ENCODE data around the gene LHX8. TPM values are rescaled to one million over a fixed set of nuclear protein-coding genes. Genes with fewer than 3 reads are reported as not detected.

Gene LHX8
- total RNA-seq, 1 donor from 2014 or later: not detected

DNA sequence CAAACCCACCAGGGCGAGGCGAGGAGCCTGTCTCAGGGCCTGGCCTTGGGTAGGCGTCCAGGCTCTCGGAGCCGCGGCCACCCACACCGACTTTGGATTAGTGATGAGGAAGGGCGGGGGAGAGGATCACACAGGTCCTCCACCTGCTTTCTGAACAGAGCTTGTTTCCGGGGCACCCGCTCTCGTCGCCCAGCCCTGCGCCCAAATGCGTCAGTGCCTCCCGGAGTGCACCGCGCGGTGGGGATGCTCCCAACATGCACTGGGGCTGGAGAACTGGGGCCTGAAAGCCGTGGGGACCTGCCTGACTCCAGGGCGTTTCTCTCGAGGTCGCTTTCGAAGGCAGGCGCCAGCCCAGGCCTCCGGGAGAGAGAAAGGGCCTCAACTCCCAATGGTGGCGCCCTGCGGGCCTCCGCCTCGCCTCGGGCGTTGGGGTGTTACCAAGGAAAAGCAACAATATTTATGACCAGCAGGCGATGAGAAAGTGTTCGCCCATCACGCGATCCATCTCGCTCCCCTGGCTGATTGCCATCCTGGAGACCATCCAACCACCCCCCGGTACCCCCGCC, 8.9 kb upstream of the LHX8 start:
- H3K9me3 ChIP-seq (replicated peaks): no peaks in the 10 kb centered on the region
- H3K36me3 ChIP-seq: no peaks in the 10 kb centered on the region
- TF ChIP-seq, protein P1, sequence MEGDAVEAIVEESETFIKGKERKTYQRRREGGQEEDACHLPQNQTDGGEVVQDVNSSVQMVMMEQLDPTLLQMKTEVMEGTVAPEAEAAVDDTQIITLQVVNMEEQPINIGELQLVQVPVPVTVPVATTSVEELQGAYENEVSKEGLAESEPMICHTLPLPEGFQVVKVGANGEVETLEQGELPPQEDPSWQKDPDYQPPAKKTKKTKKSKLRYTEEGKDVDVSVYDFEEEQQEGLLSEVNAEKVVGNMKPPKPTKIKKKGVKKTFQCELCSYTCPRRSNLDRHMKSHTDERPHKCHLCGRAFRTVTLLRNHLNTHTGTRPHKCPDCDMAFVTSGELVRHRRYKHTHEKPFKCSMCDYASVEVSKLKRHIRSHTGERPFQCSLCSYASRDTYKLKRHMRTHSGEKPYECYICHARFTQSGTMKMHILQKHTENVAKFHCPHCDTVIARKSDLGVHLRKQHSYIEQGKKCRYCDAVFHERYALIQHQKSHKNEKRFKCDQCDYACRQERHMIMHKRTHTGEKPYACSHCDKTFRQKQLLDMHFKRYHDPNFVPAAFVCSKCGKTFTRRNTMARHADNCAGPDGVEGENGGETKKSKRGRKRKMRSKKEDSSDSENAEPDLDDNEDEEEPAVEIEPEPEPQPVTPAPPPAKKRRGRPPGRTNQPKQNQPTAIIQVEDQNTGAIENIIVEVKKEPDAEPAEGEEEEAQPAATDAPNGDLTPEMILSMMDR (IDR thresholded peaks at IDR 0.05; ENCODE audit: borderline replicate concordance): no peak
- no peak for DNase-seq
- H3K27ac ChIP-seq (replicated peaks): no peak overlapping the region
- H3K27me3 ChIP-seq (ENCODE audit: low read depth): peaks cover 95% of the 10 kb centered on the region
- intact Hi-C loops (cut with micrococcal nuclease): no loop called here
- peaks cover 5% of the 10 kb centered on the region for H3K4me1 ChIP-seq
- H3K4me3 ChIP-seq: no peak overlapping the region

GRCh38 chr1:75126611-75127101, 7.5 kb upstream of the LHX8 start:
- intact Hi-C loops (cut with micrococcal nuclease): no loop called here
- H3K27me3 ChIP-seq (ENCODE audit: low read depth): peaks cover 99% of the 10 kb centered on the region

DNA sequence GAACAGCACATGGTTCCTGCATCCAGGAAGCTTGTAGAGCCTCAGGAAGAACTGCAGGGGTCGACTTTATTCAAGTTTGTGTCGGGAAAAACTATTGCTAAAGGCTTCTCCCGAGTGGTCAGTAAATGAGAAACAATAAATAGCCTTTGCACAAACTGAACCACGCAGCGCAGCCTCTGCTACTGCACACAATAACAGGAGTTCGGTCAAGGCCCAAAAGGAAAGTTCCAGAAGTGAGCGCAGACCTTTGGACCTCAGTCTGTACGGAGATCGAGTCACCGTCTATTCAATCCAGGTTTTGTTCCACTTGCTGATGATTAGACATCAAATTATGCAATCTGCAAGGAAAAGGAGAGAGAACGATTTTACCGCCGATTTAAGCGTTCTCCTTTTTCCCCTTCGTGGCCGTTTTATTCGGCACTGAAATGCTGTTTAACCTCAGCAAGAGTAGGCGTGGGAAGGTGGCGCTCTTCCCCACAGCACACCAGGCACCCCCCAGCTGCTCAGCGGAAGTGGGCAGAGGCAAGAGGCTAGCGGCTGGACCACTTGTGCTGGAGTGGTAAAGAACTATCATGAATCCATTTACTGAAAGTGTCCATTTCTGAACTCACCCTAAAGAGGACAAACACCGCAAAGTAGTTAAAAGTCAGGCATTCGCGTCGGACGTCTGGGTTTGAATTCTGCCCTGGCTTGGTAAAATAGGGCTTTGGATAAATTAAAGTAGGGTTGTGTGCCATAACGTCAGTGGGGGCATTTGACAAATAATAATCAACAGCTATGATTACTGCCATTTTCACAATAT, 6.1 kb upstream of the LHX8 start:
- Histone ChIP-seq H3K27ac (replicated peaks) (no peak overlapping the region), H3K4me1 (peaks cover 5% of the 10 kb centered on the region), H3K4me3 (no peak overlapping the region), H3K27me3 (ENCODE audit: low read depth) (peaks cover 100% of the 10 kb centered on the region), H3K9me3 (replicated peaks) (no peaks in the 10 kb centered on the region), H3K36me3 (no peaks in the 10 kb centered on the region)
- TF ChIP-seq, protein P1 (IDR thresholded peaks at IDR 0.05; ENCODE audit: borderline replicate concordance): no peak
- intact Hi-C loops (cut with micrococcal nuclease): no loop called here
- no peak for DNase-seq

More at GRCh38 chr1:75126611-75127101, 7.5 kb upstream of the LHX8 start:
- no peak overlapping the region for H3K4me3 ChIP-seq
- TF ChIP-seq, protein P1 (IDR thresholded peaks at IDR 0.05; ENCODE audit: borderline replicate concordance): no peak
- DNase-seq: no peak
- H3K36me3 ChIP-seq: no peaks in the 10 kb centered on the region
- peaks cover 5% of the 10 kb centered on the region for H3K4me1 ChIP-seq
- H3K27ac ChIP-seq (replicated peaks): no peak overlapping the region
- H3K9me3 ChIP-seq (replicated peaks): no peaks in the 10 kb centered on the region

DNA sequence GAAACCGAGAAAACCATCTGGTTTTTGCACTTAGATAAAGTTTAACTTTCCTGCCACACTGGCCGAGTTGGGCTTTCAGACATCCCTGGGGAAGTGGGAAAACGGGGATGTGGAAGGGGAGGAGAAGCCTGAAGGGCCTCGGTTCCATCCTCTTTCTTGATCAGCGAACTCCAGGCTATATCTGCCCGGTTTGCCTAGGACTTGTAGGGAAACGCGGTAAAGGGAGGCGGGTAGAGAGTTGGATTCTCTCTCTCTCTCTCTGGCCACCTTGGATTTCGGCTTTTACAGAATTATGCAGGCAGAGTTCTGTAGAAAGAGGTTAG, 4.6 kb upstream of the LHX8 start:
- H3K36me3 ChIP-seq: no peaks in the 10 kb centered on the region
- H3K9me3 ChIP-seq (replicated peaks): no peaks in the 10 kb centered on the region
- no peak overlapping the region for H3K4me3 ChIP-seq
- no peak for DNase-seq
- TF ChIP-seq, protein P1 (IDR thresholded peaks at IDR 0.05; ENCODE audit: borderline replicate concordance): no peak
- peaks cover 11% of the 10 kb centered on the region for H3K4me1 ChIP-seq
- no peak overlapping the region for H3K27ac ChIP-seq (replicated peaks)
- H3K27me3 ChIP-seq (ENCODE audit: low read depth): peaks cover 100% of the 10 kb centered on the region
- intact Hi-C loops (cut with micrococcal nuclease): no loop called here

DNA sequence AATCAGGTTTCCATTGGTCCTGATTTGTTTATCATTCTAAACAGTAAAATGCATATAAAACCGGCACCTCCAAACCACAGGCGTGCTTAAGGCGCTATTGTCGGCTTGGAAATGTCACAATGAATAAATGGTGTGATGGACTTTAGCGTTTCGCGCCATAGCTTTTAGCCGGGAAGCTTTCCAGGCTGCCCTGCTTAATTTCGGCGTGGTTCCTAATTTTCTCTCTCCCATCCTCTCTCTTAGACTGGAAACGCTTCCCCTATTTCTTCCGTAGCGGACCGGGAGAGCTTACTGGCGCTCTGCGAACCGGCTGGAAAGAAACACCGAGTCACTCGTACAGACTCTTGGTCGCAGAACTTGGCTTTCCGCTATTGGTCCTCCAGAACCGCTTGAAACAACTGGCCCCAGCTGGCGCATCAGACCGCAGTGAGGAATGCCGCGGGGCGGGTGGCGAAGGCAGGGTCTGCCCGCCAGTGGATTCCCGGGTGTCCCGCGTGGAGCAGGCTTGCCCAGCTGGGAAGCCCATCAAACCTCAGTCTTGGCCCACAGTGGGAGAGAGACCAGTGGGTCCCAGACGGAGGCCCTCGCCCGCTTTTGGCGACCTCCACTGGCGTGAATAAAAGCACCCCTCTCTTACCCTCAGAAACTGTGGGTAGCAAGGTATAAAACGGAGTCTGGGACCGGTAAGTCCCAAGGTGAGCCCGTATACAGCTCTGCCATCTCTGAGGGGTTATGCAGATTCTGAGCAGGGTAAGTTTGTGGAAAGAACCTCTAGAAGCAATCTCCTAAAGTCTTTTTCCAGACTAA, 4.0 kb upstream of the LHX8 start:
- intact Hi-C loops (cut with micrococcal nuclease): no loop called here
- Histone ChIP-seq H3K27me3 (ENCODE audit: low read depth) (peaks cover 100% of the 10 kb centered on the region), H3K4me1 (peaks cover 16% of the 10 kb centered on the region), H3K4me3 (no peak overlapping the region), H3K27ac (replicated peaks) (no peak overlapping the region), H3K36me3 (no peaks in the 10 kb centered on the region), H3K9me3 (replicated peaks) (no peaks in the 10 kb centered on the region)
- no peak for DNase-seq
- TF ChIP-seq, protein P1 (IDR thresholded peaks at IDR 0.05; ENCODE audit: borderline replicate concordance): no peak

Measured in left ventricle myocardium inferior (tissue), 1 donor.